DND-41 (cell line): ENCODE results near the gene PIK3C2B.
"Not testable (repeated sequence)": the region's sequence is repeated elsewhere in the genome, so short reads cannot be mapped to it uniquely, and the experiment has no call there.

Experiments used
- EZH2 ChIP-seq: IDR thresholded peaks from 3 replicates; pipeline ENCODE4 v1.6.1; 2012; ENCODE audit warnings: borderline replicate concordance, low read depth, mild to moderate bottlenecking, moderate library complexity, low read length, inconsistent platforms; ENCODE audit not compliant: severe bottlenecking
- TF ChIP-seq, protein P1 (sequence below): IDR thresholded peaks from 2 replicates; pipeline ENCODE4 v1.5.1; 2012; ENCODE audit warnings: borderline replicate concordance, low read length, moderate library complexity, mild to moderate bottlenecking; ENCODE audit not compliant: poor library complexity, severe bottlenecking; ENCODE audit errors: extremely low read depth

GRCh38 chr1:204521941-204522521 is 27.4 kb upstream of the PIK3C2B start:
- TF ChIP-seq, protein P1, sequence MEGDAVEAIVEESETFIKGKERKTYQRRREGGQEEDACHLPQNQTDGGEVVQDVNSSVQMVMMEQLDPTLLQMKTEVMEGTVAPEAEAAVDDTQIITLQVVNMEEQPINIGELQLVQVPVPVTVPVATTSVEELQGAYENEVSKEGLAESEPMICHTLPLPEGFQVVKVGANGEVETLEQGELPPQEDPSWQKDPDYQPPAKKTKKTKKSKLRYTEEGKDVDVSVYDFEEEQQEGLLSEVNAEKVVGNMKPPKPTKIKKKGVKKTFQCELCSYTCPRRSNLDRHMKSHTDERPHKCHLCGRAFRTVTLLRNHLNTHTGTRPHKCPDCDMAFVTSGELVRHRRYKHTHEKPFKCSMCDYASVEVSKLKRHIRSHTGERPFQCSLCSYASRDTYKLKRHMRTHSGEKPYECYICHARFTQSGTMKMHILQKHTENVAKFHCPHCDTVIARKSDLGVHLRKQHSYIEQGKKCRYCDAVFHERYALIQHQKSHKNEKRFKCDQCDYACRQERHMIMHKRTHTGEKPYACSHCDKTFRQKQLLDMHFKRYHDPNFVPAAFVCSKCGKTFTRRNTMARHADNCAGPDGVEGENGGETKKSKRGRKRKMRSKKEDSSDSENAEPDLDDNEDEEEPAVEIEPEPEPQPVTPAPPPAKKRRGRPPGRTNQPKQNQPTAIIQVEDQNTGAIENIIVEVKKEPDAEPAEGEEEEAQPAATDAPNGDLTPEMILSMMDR, result not testable (repeated sequence)
- TF ChIP-seq EZH2, result not testable (repeated sequence)
